ENCODE results near the gene MCUR1. TPM values are rescaled to one million over a fixed set of nuclear protein-coding genes. Genes with fewer than 3 reads are reported as not detected.

The MCUR1 gene
- total RNA-seq, 1 experiment from 2014 or later, result 35.4 TPM

DNA sequence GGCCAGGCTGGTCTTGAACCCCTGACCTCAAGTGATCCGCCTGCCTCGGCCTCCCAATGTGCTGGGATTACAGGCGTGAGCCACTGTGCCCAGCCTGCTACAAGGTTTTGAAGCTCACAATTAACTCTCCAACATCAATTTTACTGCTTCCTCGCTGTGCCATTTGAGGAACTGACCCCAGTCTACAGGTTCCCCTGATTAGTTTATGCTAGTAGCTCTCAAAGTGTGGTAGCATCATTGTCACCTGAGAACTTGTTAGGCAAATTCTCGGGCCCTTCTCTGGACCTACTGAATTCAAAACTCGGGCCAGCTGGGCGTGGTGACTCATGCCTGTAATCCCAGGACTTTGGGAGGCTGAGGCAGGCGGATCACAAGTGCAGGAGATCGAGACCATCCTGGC, 49.4 kb downstream of the MCUR1 start:
- peaks cover 10% of the 10 kb centered on the region in 2 experiments for H3K4me1 Mint-ChIP-seq
- TF ChIP-seq, protein P1, sequence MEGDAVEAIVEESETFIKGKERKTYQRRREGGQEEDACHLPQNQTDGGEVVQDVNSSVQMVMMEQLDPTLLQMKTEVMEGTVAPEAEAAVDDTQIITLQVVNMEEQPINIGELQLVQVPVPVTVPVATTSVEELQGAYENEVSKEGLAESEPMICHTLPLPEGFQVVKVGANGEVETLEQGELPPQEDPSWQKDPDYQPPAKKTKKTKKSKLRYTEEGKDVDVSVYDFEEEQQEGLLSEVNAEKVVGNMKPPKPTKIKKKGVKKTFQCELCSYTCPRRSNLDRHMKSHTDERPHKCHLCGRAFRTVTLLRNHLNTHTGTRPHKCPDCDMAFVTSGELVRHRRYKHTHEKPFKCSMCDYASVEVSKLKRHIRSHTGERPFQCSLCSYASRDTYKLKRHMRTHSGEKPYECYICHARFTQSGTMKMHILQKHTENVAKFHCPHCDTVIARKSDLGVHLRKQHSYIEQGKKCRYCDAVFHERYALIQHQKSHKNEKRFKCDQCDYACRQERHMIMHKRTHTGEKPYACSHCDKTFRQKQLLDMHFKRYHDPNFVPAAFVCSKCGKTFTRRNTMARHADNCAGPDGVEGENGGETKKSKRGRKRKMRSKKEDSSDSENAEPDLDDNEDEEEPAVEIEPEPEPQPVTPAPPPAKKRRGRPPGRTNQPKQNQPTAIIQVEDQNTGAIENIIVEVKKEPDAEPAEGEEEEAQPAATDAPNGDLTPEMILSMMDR (conservative IDR thresholded peaks at IDR 0.05), result no peak
- Histone ChIP-seq H3K4me2 (ENCODE audit: insufficient read depth, insufficient read length, low read length) (no peak overlapping the region), H3K23me2 (ENCODE audit: insufficient read length, low read depth, low read length, poor library complexity, severe bottlenecking) (no peaks in the 10 kb centered on the region), H2BK15ac (ENCODE audit: low read depth, low read length) (no peak overlapping the region), H2AFZ (ENCODE audit: low read length) (no peak overlapping the region), H2BK12ac (ENCODE audit: insufficient read length, low read depth, low read length) (no peak overlapping the region), H2BK120ac (ENCODE audit: low read depth, low read length, poor library complexity, severe bottlenecking) (no peak overlapping the region), H4K91ac (ENCODE audit: insufficient read length, low read depth, low read length) (no peak overlapping the region), H3K18ac (ENCODE audit: insufficient read length, low read depth, low read length) (no peak overlapping the region), H4K8ac (replicated peaks; ENCODE audit: insufficient read length, low read depth, low read length) (no peak overlapping the region), H3K27me3 (ENCODE audit: insufficient read depth, low read length) (no peaks in the 10 kb centered on the region), H3K23ac (ENCODE audit: insufficient read length, low read depth, low read length) (no peak overlapping the region), H3K56ac (ENCODE audit: insufficient read length, low read depth, low read length) (no peak overlapping the region), H3K9ac (ENCODE audit: extremely low read depth, insufficient read length, low read length) (no peak overlapping the region), H2AK5ac (ENCODE audit: insufficient read length, low read length) (no peak overlapping the region), H3K79me1 (ENCODE audit: insufficient read depth, low read depth, low read length, poor library complexity, severe bottlenecking) (no peaks in the 10 kb centered on the region), H3K4ac (ENCODE audit: low read depth, low read length) (no peak overlapping the region), H3K14ac (ENCODE audit: insufficient read depth, low read length) (no peak overlapping the region), H3T11ph (ENCODE audit: low read length) (no peak overlapping the region), H3K27ac (ENCODE audit: insufficient read length, low read depth, low read length) (no peak overlapping the region), H4K20me1 (ENCODE audit: control insufficient read depth, insufficient read depth, insufficient read length) (no peaks in the 10 kb centered on the region), H3K4me1 (ENCODE audit: insufficient read depth, low read length) (peaks cover 3% of the 10 kb centered on the region; the same call in 1 of the 2 replicates), H2BK20ac (ENCODE audit: low read depth, low read length, poor library complexity, severe bottlenecking) (no peak overlapping the region), H3K9me3 (ENCODE audit: control insufficient read depth, low read depth, low read length) (no peaks in the 10 kb centered on the region), H2BK5ac (ENCODE audit: insufficient read length, low read length) (no peak overlapping the region), H3K79me2 (ENCODE audit: insufficient read depth, low read length) (no peaks in the 10 kb centered on the region), H4K5ac (ENCODE audit: insufficient read length, low read depth, low read length) (no peak overlapping the region)
- H3K27ac Mint-ChIP-seq, result no peak overlapping the region
- H3K27me3 Mint-ChIP-seq (ENCODE audit: low read depth), result no peaks in the 10 kb centered on the region; the same call in 1 of the 2 replicates
- H3K9me3 Mint-ChIP-seq, result no peaks in the 10 kb centered on the region
- WGBS (ENCODE audit: extremely low coverage, insufficient read length, low lambda C conversion rate), result no CpG with 5 or more reads among the region's 9 CpGs
- DNase-seq, result no peak
- H3K36me3 Mint-ChIP-seq (ENCODE audit: insufficient read depth in 1 of 3, low read depth in 3 of 3), result no peaks in the 10 kb centered on the region
- H3K4me3 Mint-ChIP-seq, result no peak overlapping the region
